ENCODE results near the gene IL17RE. TPM values are rescaled to one million over a fixed set of nuclear protein-coding genes. Genes with fewer than 3 reads are reported as not detected.
"Not testable (repeated sequence)": the region's sequence is repeated elsewhere in the genome, so short reads cannot be mapped to it uniquely, and the experiment has no call there.

IL17RE gene
- total RNA-seq, 1 donor, result 0.72 TPM

DNA sequence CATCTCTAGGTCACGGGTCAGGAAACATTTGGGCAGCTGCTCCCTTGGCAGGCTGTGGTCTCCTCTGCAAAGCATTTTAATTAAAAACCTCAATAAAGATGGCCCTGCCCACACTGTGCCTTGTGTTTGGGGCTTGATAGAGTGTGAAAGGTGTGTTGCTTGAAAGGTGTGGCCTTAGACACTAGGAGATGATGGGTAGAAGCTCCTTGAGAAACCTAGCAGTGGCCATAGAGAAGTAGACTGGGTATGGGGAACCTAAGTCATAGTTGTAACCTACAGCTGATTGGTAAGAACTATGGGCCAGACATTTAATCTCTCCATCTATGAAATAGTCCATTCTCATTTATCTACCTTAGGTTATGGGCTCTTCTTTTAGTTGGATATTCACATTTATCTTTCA, 8.9 kb upstream of the IL17RE start:
- Histone ChIP-seq H3K9me3 (ENCODE audit: low read depth, low read length) (no peaks in the 10 kb centered on the region), H3K27ac (ENCODE audit: low read depth, low read length) (peak overlapping the region; percentile 3), H3K4me1 (ENCODE audit: insufficient read depth, low read length) (peaks cover 38% of the 10 kb centered on the region), H3K4me2 (ENCODE audit: insufficient read depth, low read length) (no peak overlapping the region), H3K79me2 (ENCODE audit: insufficient read depth, low read length) (peaks cover 29% of the 10 kb centered on the region), H4K20me1 (ENCODE audit: insufficient read depth, low read length) (peaks cover 2% of the 10 kb centered on the region), H2AFZ (ENCODE audit: low read length) (no peak overlapping the region), H3K27me3 (ENCODE audit: insufficient read depth, low read length) (no peaks in the 10 kb centered on the region), H3K36me3 (ENCODE audit: insufficient read depth, low read length) (peaks cover 12% of the 10 kb centered on the region), H3K4me3 (ENCODE audit: insufficient read depth, low read length) (no peak overlapping the region)
- TF ChIP-seq, protein P1, sequence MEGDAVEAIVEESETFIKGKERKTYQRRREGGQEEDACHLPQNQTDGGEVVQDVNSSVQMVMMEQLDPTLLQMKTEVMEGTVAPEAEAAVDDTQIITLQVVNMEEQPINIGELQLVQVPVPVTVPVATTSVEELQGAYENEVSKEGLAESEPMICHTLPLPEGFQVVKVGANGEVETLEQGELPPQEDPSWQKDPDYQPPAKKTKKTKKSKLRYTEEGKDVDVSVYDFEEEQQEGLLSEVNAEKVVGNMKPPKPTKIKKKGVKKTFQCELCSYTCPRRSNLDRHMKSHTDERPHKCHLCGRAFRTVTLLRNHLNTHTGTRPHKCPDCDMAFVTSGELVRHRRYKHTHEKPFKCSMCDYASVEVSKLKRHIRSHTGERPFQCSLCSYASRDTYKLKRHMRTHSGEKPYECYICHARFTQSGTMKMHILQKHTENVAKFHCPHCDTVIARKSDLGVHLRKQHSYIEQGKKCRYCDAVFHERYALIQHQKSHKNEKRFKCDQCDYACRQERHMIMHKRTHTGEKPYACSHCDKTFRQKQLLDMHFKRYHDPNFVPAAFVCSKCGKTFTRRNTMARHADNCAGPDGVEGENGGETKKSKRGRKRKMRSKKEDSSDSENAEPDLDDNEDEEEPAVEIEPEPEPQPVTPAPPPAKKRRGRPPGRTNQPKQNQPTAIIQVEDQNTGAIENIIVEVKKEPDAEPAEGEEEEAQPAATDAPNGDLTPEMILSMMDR (IDR thresholded peaks at IDR 0.05; ENCODE audit: extremely low read depth, low read depth, low read length), result no peak
- no peak for DNase-seq (ENCODE audit: insufficient read length, low spot score, missing footprints)

DNA sequence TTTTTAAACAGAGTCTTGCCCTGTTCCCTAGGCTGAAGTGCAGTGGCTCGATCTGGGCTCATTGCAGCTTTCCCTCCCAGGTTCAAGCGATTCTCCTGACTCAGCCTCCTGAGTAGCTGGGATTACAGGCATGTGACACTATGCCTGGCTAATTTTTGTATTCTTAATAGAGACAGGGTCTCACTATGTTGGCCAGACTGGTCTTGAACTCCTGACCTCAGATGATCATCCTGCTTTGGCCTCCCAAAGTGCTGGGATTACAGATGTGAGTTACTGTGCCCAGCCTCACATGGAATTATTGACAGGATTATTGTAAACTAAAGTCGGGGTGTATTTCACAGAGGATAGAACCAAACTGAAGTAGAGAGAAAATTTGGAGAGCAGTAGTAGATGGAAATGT, 6.9 kb upstream of the IL17RE start:
- DNase-seq (ENCODE audit: insufficient read length, low spot score, missing footprints); H3K9me3 ChIP-seq (ENCODE audit: low read depth, low read length); H3K4me2 ChIP-seq (ENCODE audit: insufficient read depth, low read length); H3K27me3 ChIP-seq (ENCODE audit: insufficient read depth, low read length); H2AFZ ChIP-seq (ENCODE audit: low read length); H3K4me3 ChIP-seq (ENCODE audit: insufficient read depth, low read length); H4K20me1 ChIP-seq (ENCODE audit: insufficient read depth, low read length); H3K27ac ChIP-seq (ENCODE audit: low read depth, low read length): not testable (repeated sequence)
- H3K4me1 ChIP-seq (ENCODE audit: insufficient read depth, low read length), result peaks cover 42% of the 10 kb centered on the region
- H3K36me3 ChIP-seq (ENCODE audit: insufficient read depth, low read length), result peaks cover 12% of the 10 kb centered on the region
- peaks cover 26% of the 10 kb centered on the region for H3K79me2 ChIP-seq (ENCODE audit: insufficient read depth, low read length)

DNA sequence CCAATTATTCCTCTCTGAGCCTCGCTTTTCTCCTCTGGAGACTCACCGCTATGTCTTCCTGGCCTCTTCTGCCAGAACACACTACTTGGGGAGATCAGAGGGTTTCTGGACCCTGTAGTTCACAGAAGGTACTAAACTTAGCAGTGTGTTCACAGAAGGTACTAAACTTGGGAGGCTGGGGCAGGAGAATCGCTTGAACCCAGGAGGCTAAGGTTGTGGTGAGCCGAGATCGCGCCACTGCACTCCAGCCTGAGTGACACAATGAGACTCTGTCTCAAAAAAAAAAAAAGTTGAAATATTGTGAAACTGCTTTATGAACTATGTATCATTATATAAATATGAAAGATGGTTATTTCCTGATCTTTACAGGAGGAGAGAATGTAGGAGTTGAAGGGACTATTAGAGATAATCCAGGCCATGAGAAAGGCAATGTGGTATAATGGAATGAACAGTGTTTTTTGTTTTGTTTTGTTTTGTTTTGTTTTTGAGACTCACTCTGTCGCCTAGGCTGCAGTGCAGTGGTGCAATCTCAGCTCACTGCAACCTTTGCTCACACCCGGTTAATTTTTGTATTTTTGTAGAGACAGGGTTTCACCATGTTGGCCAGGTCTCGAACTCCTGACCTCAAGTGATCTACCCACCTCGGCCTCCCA, 5.8 kb upstream of the IL17RE start:
- not testable (repeated sequence) for H3K4me2 ChIP-seq (ENCODE audit: insufficient read depth, low read length); H2AFZ ChIP-seq (ENCODE audit: low read length); H3K4me3 ChIP-seq (ENCODE audit: insufficient read depth, low read length); H3K9me3 ChIP-seq (ENCODE audit: low read depth, low read length); DNase-seq (ENCODE audit: insufficient read length, low spot score, missing footprints); H4K20me1 ChIP-seq (ENCODE audit: insufficient read depth, low read length); H3K27me3 ChIP-seq (ENCODE audit: insufficient read depth, low read length)
- peak overlapping the region; percentile 40 for H3K27ac ChIP-seq (ENCODE audit: low read depth, low read length)
- peaks cover 12% of the 10 kb centered on the region for H3K36me3 ChIP-seq (ENCODE audit: insufficient read depth, low read length)
- H3K4me1 ChIP-seq (ENCODE audit: insufficient read depth, low read length), result peaks cover 38% of the 10 kb centered on the region
- H3K79me2 ChIP-seq (ENCODE audit: insufficient read depth, low read length), result peaks cover 16% of the 10 kb centered on the region

DNA sequence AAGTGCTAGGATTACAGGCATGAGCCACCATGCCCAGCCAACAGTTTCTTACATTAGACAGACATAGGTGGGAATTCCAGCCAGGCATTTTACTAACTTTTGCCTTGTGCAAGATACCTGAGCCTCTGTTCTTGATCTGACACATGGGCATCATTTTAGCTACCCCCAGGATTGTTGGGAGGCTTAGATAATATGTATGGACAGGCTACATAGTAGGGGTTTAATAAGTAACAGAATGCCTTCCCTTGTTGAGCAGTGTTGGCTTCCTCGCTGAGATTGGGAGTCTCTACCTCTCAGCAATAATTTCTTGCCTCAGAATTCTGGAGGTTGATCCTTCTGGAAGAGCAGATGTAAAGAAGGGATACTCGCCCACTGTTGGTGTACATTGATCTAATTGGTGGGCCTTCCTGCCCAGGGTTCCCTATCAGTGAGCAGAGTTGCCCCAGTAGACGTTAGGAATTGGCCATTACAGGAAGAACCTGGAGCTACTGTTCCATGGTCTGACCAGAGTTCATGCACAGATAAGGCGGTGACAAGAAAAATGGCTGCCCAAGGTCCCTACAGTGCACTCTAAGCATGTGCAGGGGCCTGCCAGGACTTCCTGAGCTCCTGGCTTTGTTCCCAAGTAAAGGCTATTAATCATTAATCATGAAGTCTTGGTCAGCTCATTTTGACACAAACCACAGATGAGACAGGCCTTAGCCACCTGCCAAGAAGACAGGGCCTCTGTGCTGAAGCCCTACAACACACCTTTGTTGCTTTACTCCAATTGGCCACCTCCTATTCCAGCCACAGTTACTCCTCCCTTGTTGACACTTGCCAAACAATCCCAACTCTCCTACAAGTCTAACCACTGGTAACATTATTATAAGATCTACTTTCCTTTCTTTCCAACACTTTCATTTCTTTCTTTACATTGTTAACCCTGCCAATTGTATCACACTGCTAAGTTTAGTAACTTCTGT, 5.0 kb upstream of the IL17RE start:
- H3K79me2 ChIP-seq (ENCODE audit: insufficient read depth, low read length), result peaks cover 9% of the 10 kb centered on the region
- no peak overlapping the region for H3K27ac ChIP-seq (ENCODE audit: low read depth, low read length)
- no peaks in the 10 kb centered on the region for H3K27me3 ChIP-seq (ENCODE audit: insufficient read depth, low read length)
- H3K9me3 ChIP-seq (ENCODE audit: low read depth, low read length), result no peaks in the 10 kb centered on the region
- no peak for DNase-seq (ENCODE audit: insufficient read length, low spot score, missing footprints)
- H3K36me3 ChIP-seq (ENCODE audit: insufficient read depth, low read length), result peaks cover 8% of the 10 kb centered on the region
- H3K4me3 ChIP-seq (ENCODE audit: insufficient read depth, low read length), result no peak overlapping the region
- H4K20me1 ChIP-seq (ENCODE audit: insufficient read depth, low read length), result peaks cover 2% of the 10 kb centered on the region
- H3K4me2 ChIP-seq (ENCODE audit: insufficient read depth, low read length), result no peak overlapping the region
- peaks cover 45% of the 10 kb centered on the region for H3K4me1 ChIP-seq (ENCODE audit: insufficient read depth, low read length)
- TF ChIP-seq, protein P1 (IDR thresholded peaks at IDR 0.05; ENCODE audit: extremely low read depth, low read depth, low read length), result no peak
- no peak overlapping the region for H2AFZ ChIP-seq (ENCODE audit: low read length)
